Caco-2 (cell line): ENCODE data around the gene KIF16B. TPM values are rescaled to one million over a fixed set of nuclear protein-coding genes. Genes with fewer than 3 reads are reported as not detected.

Experiments
- BruUV-seq: library from RNA; stranded (reverse); fragments of 400-500 nt; replicated peaks from 2 replicates; lab custom pipeline; 2021; lab: Mats Ljungman, UMichigan
- CTCF ChIA-PET: fragments of 300-600 bp; sonication (Branson Sonifier 250); formaldehyde crosslinking; loops from one replicate; lab custom pipeline; 2022; ENCODE audit warnings: antibody characterized with exemption; lab: Charles Lee
- POLR2A ChIA-PET: fragments of 300-600 bp; sonication (Branson Sonifier 250); formaldehyde crosslinking; loops from one replicate; lab custom pipeline; 2022; ENCODE audit warnings: antibody characterized with exemption; lab: Charles Lee
- DNase-seq, 2 experiments: peaks; one replicate each; pipeline versions ENCODE4 v3.0.0 to v3.0.0-alpha.2; 2020 to 2022
- H3K27me3 ChIP-seq: replicated peaks from 2 replicates; pipeline ENCODE4 v1.6.0; 2011; ENCODE audit warnings: low read length; ENCODE audit not compliant: control insufficient read depth, insufficient read depth
- H3K36me3 ChIP-seq: 2 replicates; pipeline ENCODE4 v1.5.1; 2011; ENCODE audit warnings: low read length; ENCODE audit not compliant: control insufficient read depth, insufficient read depth
- H3K4me1 ChIP-seq: fragments of 250-450 bp; sonication (Bioruptor Pico); 2 replicates; pipeline ENCODE4 v1.5.1; 2020; ENCODE audit warnings: mild to moderate bottlenecking
- H3K4me3 ChIP-seq: 2 replicates; pipeline ENCODE4 v1.5.1; 2011; ENCODE audit warnings: low read depth, mild to moderate bottlenecking, control low read depth, low read length
- H3K9me3 ChIP-seq: fragments of 250-450 bp; sonication (Bioruptor Pico); 2 replicates; pipeline ENCODE4 v1.5.1; 2020; ENCODE audit warnings: mild to moderate bottlenecking, moderate library complexity
- H3K27ac Mint-ChIP-seq: one replicate; pipeline ENCODE4 v1.8.0; 2022; ENCODE audit warnings: mixed read lengths; ENCODE audit not compliant: unreplicated experiment
- H3K27me3 Mint-ChIP-seq: one replicate; pipeline ENCODE4 v1.8.0; 2022; ENCODE audit warnings: mixed read lengths; ENCODE audit not compliant: insufficient read depth, unreplicated experiment
- H3K36me3 Mint-ChIP-seq: one replicate; pipeline ENCODE4 v1.8.0; 2022; ENCODE audit warnings: mild to moderate bottlenecking, mixed read lengths; ENCODE audit not compliant: insufficient read depth, unreplicated experiment
- H3K4me1 Mint-ChIP-seq: one replicate; pipeline ENCODE4 v1.8.0; 2022; ENCODE audit warnings: low read depth, mixed read lengths; ENCODE audit not compliant: unreplicated experiment
- H3K4me3 Mint-ChIP-seq: one replicate; pipeline ENCODE4 v1.8.0; 2022; ENCODE audit warnings: mild to moderate bottlenecking, moderate library complexity, mixed read lengths; ENCODE audit not compliant: unreplicated experiment
- H3K9me3 Mint-ChIP-seq: one replicate; pipeline ENCODE4 v1.8.0; 2022; ENCODE audit warnings: mixed read lengths; ENCODE audit not compliant: unreplicated experiment
- intact Hi-C: fragments of 100-400 bp; cut with micrococcal nuclease; formaldehyde crosslinking; loops from one replicate; pipeline ENCODE4 v1.10.0; 2022; ENCODE audit not compliant: unreplicated experiment
- total RNA-seq: library from RNA; stranded (reverse); gene quantifications from 2 replicates; pipeline ENCODE4 v1.2.3, GENCODE V29; 2022
- TF ChIP-seq, protein P1 (sequence below), 2 experiments: fragments of 200-600 bp in 1 of 2; IDR thresholded peaks; 1 replicate in 1 of 2; 2 replicates in 1 of 2; pipeline versions ENCODE4 v1.5.1 to v1.8.0; 2011 to 2022; ENCODE audit warnings: antibody characterized with exemption in 1 of 2, control low read depth in 1 of 2, inconsistent platforms in 1 of 2, low read depth in 1 of 2, low read length in 1 of 2, mild to moderate bottlenecking in 1 of 2, moderate library complexity in 1 of 2; ENCODE audit not compliant: insufficient read depth in 1 of 2, severe bottlenecking in 1 of 2, unreplicated experiment in 1 of 2

KIF16B gene
- total RNA-seq, 1 experiment from 2014 or later = 11.3 TPM

- Mint-ChIP-seq H3K4me1 (peaks cover 35% of the 10 kb centered on the region), H3K9me3 (no peaks in the 10 kb centered on the region), H3K36me3 (peaks cover 15% of the 10 kb centered on the region), H3K27me3 (no peaks in the 10 kb centered on the region), H3K27ac (peak overlapping the region; percentile 76), H3K4me3 (peak overlapping the region; percentile 86)
- H3K4me1 ChIP-seq = peaks cover 23% of the 10 kb centered on the region
- DNase-seq = no peak
- intact Hi-C loops = loop anchor here (1.0 to 10.0 kb wide), 3 partner anchors 12 to 301 kb away; no protein-coding TSS in a partner anchor
- no peaks in the 10 kb centered on the region for H3K36me3 ChIP-seq
- H3K27me3 ChIP-seq = no peaks in the 10 kb centered on the region
- no TSS peak for BruUV-seq
- POLR2A ChIA-PET = no interaction called here
- TF ChIP-seq, protein P1, sequence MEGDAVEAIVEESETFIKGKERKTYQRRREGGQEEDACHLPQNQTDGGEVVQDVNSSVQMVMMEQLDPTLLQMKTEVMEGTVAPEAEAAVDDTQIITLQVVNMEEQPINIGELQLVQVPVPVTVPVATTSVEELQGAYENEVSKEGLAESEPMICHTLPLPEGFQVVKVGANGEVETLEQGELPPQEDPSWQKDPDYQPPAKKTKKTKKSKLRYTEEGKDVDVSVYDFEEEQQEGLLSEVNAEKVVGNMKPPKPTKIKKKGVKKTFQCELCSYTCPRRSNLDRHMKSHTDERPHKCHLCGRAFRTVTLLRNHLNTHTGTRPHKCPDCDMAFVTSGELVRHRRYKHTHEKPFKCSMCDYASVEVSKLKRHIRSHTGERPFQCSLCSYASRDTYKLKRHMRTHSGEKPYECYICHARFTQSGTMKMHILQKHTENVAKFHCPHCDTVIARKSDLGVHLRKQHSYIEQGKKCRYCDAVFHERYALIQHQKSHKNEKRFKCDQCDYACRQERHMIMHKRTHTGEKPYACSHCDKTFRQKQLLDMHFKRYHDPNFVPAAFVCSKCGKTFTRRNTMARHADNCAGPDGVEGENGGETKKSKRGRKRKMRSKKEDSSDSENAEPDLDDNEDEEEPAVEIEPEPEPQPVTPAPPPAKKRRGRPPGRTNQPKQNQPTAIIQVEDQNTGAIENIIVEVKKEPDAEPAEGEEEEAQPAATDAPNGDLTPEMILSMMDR (IDR thresholded peaks at IDR 0.05; ENCODE audit: insufficient read depth in 1 of 2, low read depth in 1 of 2, low read length in 1 of 2, severe bottlenecking in 1 of 2, unreplicated experiment in 1 of 2) = no peak
- no peaks in the 10 kb centered on the region for H3K9me3 ChIP-seq
- CTCF ChIA-PET = no interaction called here
- peak overlapping the region; percentile 40 for H3K4me3 ChIP-seq
Observed at GRCh38 chr20:16575390-16576140, 2.3 kb upstream of the KIF16B start.

GRCh38 chr20:16574656-16575355 lies 1.6 kb upstream of the KIF16B start:
- TF ChIP-seq, protein P1 (IDR thresholded peaks at IDR 0.05; ENCODE audit: insufficient read depth in 1 of 2, low read depth in 1 of 2, low read length in 1 of 2, severe bottlenecking in 1 of 2, unreplicated experiment in 1 of 2) = no peak
- peaks cover 15% of the 10 kb centered on the region for H3K36me3 Mint-ChIP-seq
- no TSS peak for BruUV-seq
- peak; percentile 85 to 89 for DNase-seq
- Histone ChIP-seq H3K9me3 (no peaks in the 10 kb centered on the region), H3K27me3 (no peaks in the 10 kb centered on the region), H3K4me1 (peaks cover 18% of the 10 kb centered on the region), H3K4me3 (peak overlapping the region; percentile 40), H3K36me3 (no peaks in the 10 kb centered on the region)
- CTCF ChIA-PET = no interaction called here
- peaks cover 33% of the 10 kb centered on the region for H3K4me1 Mint-ChIP-seq
- POLR2A ChIA-PET = no interaction called here
- intact Hi-C loops = loop anchor here (1.0 to 10.0 kb wide), 4 partner anchors 12 to 300 kb away; no protein-coding TSS in a partner anchor
- H3K4me3 Mint-ChIP-seq = peak overlapping the region; percentile 86
- no peaks in the 10 kb centered on the region for H3K27me3 Mint-ChIP-seq
- H3K9me3 Mint-ChIP-seq = no peaks in the 10 kb centered on the region
- peak overlapping the region; percentile 76 for H3K27ac Mint-ChIP-seq

DNA sequence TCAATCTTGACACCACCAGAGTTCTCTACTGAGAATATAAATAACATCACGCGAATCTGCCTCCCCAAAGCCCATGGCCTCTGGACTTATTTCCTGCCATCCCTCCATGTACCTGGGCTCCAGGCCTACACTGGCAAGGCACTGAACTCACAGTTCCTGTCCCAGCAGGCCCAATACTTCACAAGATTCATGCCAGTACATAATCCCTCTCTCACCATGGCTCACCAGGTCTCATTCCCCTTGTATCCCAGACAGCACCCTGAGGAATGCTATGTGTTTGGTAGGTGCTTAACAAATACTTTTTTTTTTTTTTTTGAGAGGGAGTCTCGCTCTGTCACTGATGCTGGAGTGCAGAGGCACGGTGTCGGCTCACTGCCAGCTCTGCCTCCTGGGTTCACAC lies 1.9 kb downstream of the KIF16B start:
- intact Hi-C loops = loop anchor here (5.0 to 10.0 kb wide), 3 partner anchors 44 to 297 kb away; no protein-coding TSS in a partner anchor
- Mint-ChIP-seq H3K27ac (no peak overlapping the region), H3K27me3 (no peaks in the 10 kb centered on the region), H3K4me1 (peaks cover 22% of the 10 kb centered on the region), H3K36me3 (peaks cover 15% of the 10 kb centered on the region), H3K9me3 (no peaks in the 10 kb centered on the region), H3K4me3 (no peak overlapping the region)
- no peaks in the 10 kb centered on the region for H3K9me3 ChIP-seq
- ChIA-PET CTCF (no interaction called here), POLR2A (no interaction called here)
- TF ChIP-seq, protein P1 (IDR thresholded peaks at IDR 0.05; ENCODE audit: insufficient read depth in 1 of 2, low read depth in 1 of 2, low read length in 1 of 2, severe bottlenecking in 1 of 2, unreplicated experiment in 1 of 2) = no peak
- H3K4me3 ChIP-seq = no peak overlapping the region
- H3K4me1 ChIP-seq = peaks cover 11% of the 10 kb centered on the region; the same call in 1 of the 2 replicates
- H3K36me3 ChIP-seq = peaks cover 1% of the 10 kb centered on the region; the same call in 1 of the 2 replicates
- BruUV-seq = no TSS peak
- DNase-seq = no peak
- no peaks in the 10 kb centered on the region for H3K27me3 ChIP-seq
